Spinal cord (tissue), 10 donors: ENCODE data around the gene OSGIN1. TPM values are rescaled to one million over a fixed set of nuclear protein-coding genes. Genes with fewer than 3 reads are reported as not detected.

Source experiments
- DNase-seq, 6 donors: peaks; one replicate each; pipeline versions ENCODE4 v3.0.0 to v3.0.0-alpha.2; 2013 to 2015; ENCODE audit warnings: low spot score in 6 of 6, low read depth in 4 of 6
- H3K27ac ChIP-seq: one replicate; pipeline ENCODE4 v1.5.1; 2013; ENCODE audit warnings: low read depth, low read length, control low read depth
- H3K27me3 ChIP-seq: one replicate; pipeline ENCODE4 v1.6.1; 2013; ENCODE audit warnings: low read length; ENCODE audit not compliant: control insufficient read depth, insufficient read depth
- H3K36me3 ChIP-seq: one replicate; pipeline ENCODE4 v1.6.1; 2013; ENCODE audit warnings: low read length; ENCODE audit not compliant: control insufficient read depth, insufficient read depth
- H3K4me1 ChIP-seq: one replicate; pipeline ENCODE4 v1.6.1; 2013; ENCODE audit warnings: low read length; ENCODE audit not compliant: control insufficient read depth, insufficient read depth
- H3K4me3 ChIP-seq: one replicate; pipeline ENCODE4 v1.5.1; 2013; ENCODE audit warnings: low read depth, low read length, control low read depth
- H3K9me3 ChIP-seq: one replicate; pipeline ENCODE4 v1.6.1; 2013; ENCODE audit warnings: low read length; ENCODE audit not compliant: control insufficient read depth, insufficient read depth
- WGBS: methylation state at CpG from one replicate; pipeline ENCODE4 v1.1.5; 2013; ENCODE audit warnings: missing lambda C conversion rate; ENCODE audit not compliant: insufficient coverage; 5-methylcytosine and 5-hydroxymethylcytosine counted together
- polyA plus RNA-seq, 2 donors: library from polyadenylated mRNA; unstranded; fragments of 120-200 nt; gene quantifications; one replicate each; pipeline ENCODE4 v1.2.1, GENCODE V29; 2013; ENCODE audit not compliant: insufficient read length in 2 of 2
- total RNA-seq, 2 donors: library from RNA; depleted of rRNA in 1 of 2; stranded (reverse); fragments of 120-200 nt in 1 of 2; fragments of >200 nt in 1 of 2; gene quantifications; one replicate each; pipeline versions ENCODE4 v1.2.3 to v1.2.4, GENCODE V29; 2013 to 2014
- donor health status: healthy.

The OSGIN1 gene
- total and polyA plus RNA-seq, 4 donors: 0.20 to 1.2 (median 0.68) TPM

DNA sequence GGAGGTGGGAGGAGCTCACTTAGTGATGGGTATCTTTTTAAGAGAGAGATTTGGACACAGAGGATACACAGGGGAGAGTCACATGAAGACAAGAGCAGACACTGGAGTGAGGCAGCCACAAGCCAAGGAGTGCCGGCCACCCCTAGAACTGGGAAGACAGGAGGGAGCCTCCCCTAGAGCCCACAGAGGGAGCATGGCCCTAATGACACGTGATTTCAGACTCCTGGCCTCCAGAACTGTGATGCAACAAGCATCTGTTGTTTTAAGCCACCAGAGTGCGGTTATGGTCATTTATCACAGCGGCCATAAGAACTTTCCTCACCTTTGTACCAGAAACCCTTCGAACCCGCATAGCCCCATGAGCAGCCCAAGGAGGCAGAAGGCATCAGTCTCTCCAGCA, 56.2 kb downstream of the OSGIN1 start:
- WGBS: 94% methylated on average over 6 of the region's 6 CpGs
- no peak for DNase-seq

DNA sequence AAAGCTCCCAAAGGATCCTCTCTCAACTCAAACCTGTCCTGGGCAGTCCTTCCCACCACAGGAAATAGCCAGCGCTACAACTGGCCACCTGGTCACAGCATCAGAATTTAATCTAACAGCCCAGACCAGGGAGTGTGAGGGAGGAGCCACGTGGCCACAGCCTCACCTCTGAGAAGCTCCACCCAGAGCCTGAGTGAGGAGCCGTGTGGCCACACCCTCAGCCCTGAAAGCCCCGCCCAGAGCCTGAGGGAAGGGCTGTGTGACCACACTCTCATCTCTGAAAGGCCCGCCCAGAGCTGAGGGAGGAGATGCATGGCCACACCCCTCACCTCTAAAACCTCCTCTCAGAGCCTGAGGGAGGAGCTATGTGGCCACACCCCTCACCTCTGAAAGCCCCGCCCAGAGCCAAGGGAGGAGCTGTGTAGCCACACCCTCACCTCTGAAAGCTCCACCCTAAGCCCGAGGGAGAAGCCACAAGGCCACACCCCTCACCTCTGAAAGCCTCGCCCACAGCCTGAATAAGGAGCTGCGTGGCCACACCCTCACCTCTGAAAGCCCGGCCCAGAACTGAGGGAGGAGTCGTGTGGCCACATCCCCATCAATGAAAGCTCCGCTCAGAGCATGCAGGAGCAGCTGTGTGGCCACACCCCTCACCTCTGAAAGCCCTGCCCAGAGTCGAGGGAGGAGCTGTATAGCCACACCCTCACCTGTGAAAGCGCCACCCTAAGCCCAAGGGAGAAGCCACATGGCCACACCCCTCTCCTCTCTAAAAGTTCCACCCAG, 60.9 kb downstream of the OSGIN1 start:
- DNase-seq: peak in 1 of 6 donors; percentile 65
- Histone ChIP-seq H3K4me3 (no peak overlapping the region), H3K27me3 (no peaks in the 10 kb centered on the region), H3K27ac (no peak overlapping the region), H3K9me3 (peaks cover 4% of the 10 kb centered on the region), H3K36me3 (peaks cover 3% of the 10 kb centered on the region), H3K4me1 (peaks cover 9% of the 10 kb centered on the region)
- 19% methylated on average over 12 of the region's 14 CpGs for WGBS

More for the DNA sequence above, 56.2 kb downstream of the OSGIN1 start:
- Histone ChIP-seq H3K27ac (no peak overlapping the region), H3K36me3 (no peaks in the 10 kb centered on the region), H3K9me3 (no peaks in the 10 kb centered on the region), H3K27me3 (no peaks in the 10 kb centered on the region), H3K4me1 (peaks cover 9% of the 10 kb centered on the region), H3K4me3 (no peak overlapping the region)

DNA sequence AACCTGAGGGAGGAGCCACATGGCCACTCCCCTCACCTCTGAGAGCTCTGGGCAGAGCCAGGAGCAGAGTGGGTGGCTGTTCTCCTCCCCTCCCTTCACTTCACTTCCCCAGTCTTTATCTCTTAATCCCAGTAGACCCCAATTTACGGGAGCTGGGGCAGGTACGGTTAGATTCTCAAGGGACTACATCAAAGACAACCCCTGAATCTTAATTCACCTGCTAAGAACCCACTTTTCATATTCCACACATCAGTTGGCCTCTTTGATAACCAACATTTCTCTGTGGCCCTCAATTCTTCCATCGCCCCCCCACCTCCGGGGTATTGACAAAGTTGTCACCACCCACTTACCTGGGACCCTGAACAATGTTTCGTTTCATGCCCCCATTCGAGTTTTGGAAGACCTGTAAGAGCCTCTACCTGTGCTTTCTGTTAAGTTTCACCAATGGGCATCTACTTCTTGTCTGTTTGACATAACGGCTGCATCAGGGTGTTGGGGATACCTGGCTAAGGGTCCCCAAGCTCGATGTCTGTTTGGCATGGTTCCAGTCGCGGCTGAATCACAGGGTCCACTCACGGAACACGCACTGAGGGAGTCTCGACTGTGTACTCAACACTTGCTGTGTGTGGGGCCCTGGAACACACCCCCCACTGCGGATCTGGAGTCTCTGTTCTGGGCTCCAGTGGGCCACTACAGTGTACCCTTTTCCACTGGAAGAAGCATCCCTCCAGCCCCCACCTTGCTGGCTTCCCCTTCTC, 61.7 kb downstream of the OSGIN1 start:
- no peak overlapping the region for H3K4me3 ChIP-seq

DNA sequence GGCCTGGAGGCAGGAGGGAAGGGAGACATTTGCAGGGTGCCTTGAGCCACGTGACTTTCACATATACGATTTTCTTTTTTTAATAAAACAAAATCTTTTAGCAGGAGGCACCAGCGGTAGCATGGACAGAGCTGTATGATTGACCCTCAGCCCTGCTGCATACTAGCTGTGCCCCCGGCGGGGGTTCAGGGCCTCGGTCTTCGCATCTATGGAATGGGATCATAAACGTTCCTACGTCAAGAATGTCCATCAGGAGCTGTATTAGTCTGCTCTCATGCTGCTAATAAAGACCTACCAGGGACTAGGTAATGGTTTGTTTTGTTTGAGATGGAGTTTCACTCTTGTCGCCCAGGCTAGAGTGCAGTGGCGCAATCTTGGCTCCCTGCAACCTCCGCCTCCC, 62.4 kb downstream of the OSGIN1 start:
- Histone ChIP-seq H3K27me3 (no peaks in the 10 kb centered on the region), H3K9me3 (peaks cover 4% of the 10 kb centered on the region), H3K4me3 (no peak overlapping the region), H3K36me3 (peaks cover 3% of the 10 kb centered on the region), H3K4me1 (peaks cover 9% of the 10 kb centered on the region), H3K27ac (no peak overlapping the region)
- 81% methylated on average over 5 of the region's 12 CpGs for WGBS
- no peak for DNase-seq

More for the DNA sequence above, 61.7 kb downstream of the OSGIN1 start:
- H3K27me3 ChIP-seq: no peaks in the 10 kb centered on the region
- H3K9me3 ChIP-seq: peaks cover 4% of the 10 kb centered on the region
- WGBS: 82% methylated on average over 13 of the region's 14 CpGs
- H3K27ac ChIP-seq: no peak overlapping the region
- H3K4me1 ChIP-seq: peaks cover 9% of the 10 kb centered on the region
- DNase-seq: no peak
- H3K36me3 ChIP-seq: peaks cover 3% of the 10 kb centered on the region

Other genes starting within 250 kb of the OSGIN1 start
- 100 to 1,000 TPM; 142 to 227 TPM for gene HSBP1, start 145.3 kb upstream of the OSGIN1 start, total RNA-seq
- 100 to 1,000 TPM; 265 to 332 TPM for gene HSBP1, start 145.3 kb upstream of the OSGIN1 start, polyA plus RNA-seq
- 1 to 10 TPM; 4.1 to 4.7 TPM for gene MLYCD, start 54.1 kb upstream of the OSGIN1 start, total RNA-seq
- 1 to 10 TPM; 5.0 to 7.7 TPM for gene MLYCD, start 54.1 kb upstream of the OSGIN1 start, polyA plus RNA-seq
- 10 to 100 TPM; 12.7 to 14.9 TPM for gene NECAB2, start 15.0 kb downstream of the OSGIN1 start, total RNA-seq
- gene NECAB2, start 15.0 kb downstream of the OSGIN1 start, polyA plus RNA-seq: 10 to 100 TPM; 78.5 to 82.1 TPM
- gene SLC38A8, start 89.6 kb downstream of the OSGIN1 start, total RNA-seq: 1 to 10 TPM in 1 of 2 donors, under 1 TPM in 1; 0.28 to 1.4 TPM
- 1 to 10 TPM in 1 of 2 donors, under 1 TPM in 1; 0.97 to 1.1 TPM for gene SLC38A8, start 89.6 kb downstream of the OSGIN1 start, polyA plus RNA-seq
- gene MBTPS1, start 163.7 kb downstream of the OSGIN1 start, total RNA-seq: 10 to 100 TPM; 71.3 to 84.3 TPM
- gene MBTPS1, start 163.7 kb downstream of the OSGIN1 start, polyA plus RNA-seq: 10 to 100 TPM; 66.2 to 78.5 TPM
- 10 to 100 TPM; 59.8 to 74.5 TPM for gene HSDL1, start 191.9 kb downstream of the OSGIN1 start, total RNA-seq
- 10 to 100 TPM; 68.7 to 77.2 TPM for gene HSDL1, start 191.9 kb downstream of the OSGIN1 start, polyA plus RNA-seq
- gene DNAAF1, start 192.1 kb downstream of the OSGIN1 start, total RNA-seq: 10 to 100 TPM in 1 of 2 donors, 1 to 10 TPM in 1; 2.7 to 20.1 TPM
- gene DNAAF1, start 192.1 kb downstream of the OSGIN1 start, polyA plus RNA-seq: 10 to 100 TPM; 20.9 to 21.2 TPM
- gene TAF1C, start 233.8 kb downstream of the OSGIN1 start, total RNA-seq: 10 to 100 TPM; 14.9 to 37.7 TPM
- 10 to 100 TPM; 55.3 to 64.9 TPM for gene TAF1C, start 233.8 kb downstream of the OSGIN1 start, polyA plus RNA-seq
- gene ADAD2, start 237.9 kb downstream of the OSGIN1 start, total RNA-seq: under 1 TPM; 0.20 to 0.39 TPM
- 1 to 10 TPM in 1 of 2 donors, under 1 TPM in 1; 0.51 to 1.3 TPM for gene ADAD2, start 237.9 kb downstream of the OSGIN1 start, polyA plus RNA-seq